Kidney (tissue), 14 donors: ENCODE measurements around the gene HOXD13. TPM values are rescaled to one million over a fixed set of nuclear protein-coding genes. Genes with fewer than 3 reads are reported as not detected.

ENCODE experiments used
- DNase-seq, 5 donors: peaks; one replicate each; pipeline ENCODE4 v3.0.0-alpha.2; 2013 to 2020
- FAIRE-seq: peaks from 2 replicates; lab custom pipeline; 2012; peaks lifted over from hg19 to GRCh38; lab: Jason Lieb, UNC
- H3K27ac ChIP-seq, 2 donors: one replicate each; pipeline ENCODE4 v1.7.0; 2013; ENCODE audit warnings: low read depth in 2 of 2, low read length in 2 of 2, inconsistent platforms in 1 of 2
- H3K27me3 ChIP-seq: one replicate; pipeline ENCODE4 v1.7.1; 2013; ENCODE audit warnings: low read length, inconsistent platforms; ENCODE audit not compliant: control insufficient read depth, insufficient read depth
- H3K36me3 ChIP-seq, 3 donors: one replicate each; pipeline versions ENCODE4 v1.7.0 to v1.7.1; 2013; ENCODE audit warnings: low read length in 3 of 3, control low read depth in 1 of 3, inconsistent platforms in 1 of 3; ENCODE audit not compliant: insufficient read depth in 3 of 3, control insufficient read depth in 2 of 3
- H3K4me1 ChIP-seq, 3 donors: one replicate each; pipeline versions ENCODE4 v1.7.0 to v1.7.1; 2013; ENCODE audit warnings: low read length in 3 of 3, inconsistent platforms in 1 of 3, low read depth in 1 of 3; ENCODE audit not compliant: control insufficient read depth in 2 of 3, insufficient read depth in 2 of 3
- H3K4me3 ChIP-seq, 3 donors: one replicate each; pipeline versions ENCODE4 v1.7.0 to v1.8.1; 2013; ENCODE audit warnings: low read length in 3 of 3, control low read depth in 1 of 3, inconsistent platforms in 1 of 3
- H3K9ac ChIP-seq, 3 donors: one replicate each; pipeline versions ENCODE4 v1.7.0 to v1.7.1; 2013; ENCODE audit warnings: low read length in 3 of 3, control low read depth in 1 of 3, inconsistent platforms in 1 of 3
- H3K9me3 ChIP-seq, 3 donors: one replicate each; pipeline versions ENCODE4 v1.7.0 to v1.7.1; 2013; ENCODE audit warnings: low read length in 3 of 3, control low read depth in 1 of 3, inconsistent platforms in 1 of 3; ENCODE audit not compliant: control insufficient read depth in 2 of 3, insufficient read depth in 1 of 3
- CTCF ChIP-seq: IDR thresholded peaks from 3 replicates; pipeline ENCODE4 v1.5.1; 2012; ENCODE audit warnings: mild to moderate bottlenecking, moderate library complexity, borderline replicate concordance; ENCODE audit not compliant: insufficient read depth; ENCODE audit errors: extremely low read depth
- intact Hi-C: fragments of 100-400 bp; cut with DNase I; formaldehyde crosslinking; loops from one replicate; pipeline ENCODE4 v1.11.1; 2022
- polyA plus RNA-seq: library from polyadenylated mRNA; stranded (reverse); fragments of 350-450 nt; fragmentation: Illumina TruSeq; extraction: RNeasy Lipid Tissue Mini Kit (QIAGEN cat#74804); gene quantifications from one replicate; pipeline ENCODE4 v1.2.3, GENCODE V29; 2014; ENCODE audit warnings: low read depth, low replicate concordance; ENCODE audit not compliant: insufficient read depth
- total RNA-seq: library from RNA; stranded (reverse); fragmentation: NEBNext Ultra II Directional; extraction: Animal tissue kit (Norgen Biotek cat#: 25700); gene quantifications from one replicate; pipeline ENCODE4 v1.2.1, GENCODE V29; 2021
- donor health status: control.
- donor health status: control.
- donor health status: control.
- donor health status: control.
- donor health status: control.
- donor health status: DM: yes; HTN: yes; CAD: no.
- donor health status: Normal renal cell carcinoma (clear cell type).

Gene HOXD13
- total and polyA plus RNA-seq, 2 donors from 2014 or later, result not detected

GRCh38 chr2:176117162-176117822, 24.8 kb downstream of the HOXD13 start:
- Histone ChIP-seq H3K4me3 (peak overlapping the region; percentile 62 to 89 (median 69)), H3K27ac (peak overlapping the region; percentile 93 to 94)
- intact Hi-C loops, result no loop called here

GRCh38 chr2:176117823-176118371, 25.4 kb downstream of the HOXD13 start:
- FAIRE-seq (no peak), DNase-seq (peak in 1 of 5 donors; percentile 33)
- Histone ChIP-seq H3K4me1 (peaks cover 0 to 15% (median 2%) of the 10 kb centered on the region in 3 donors), H3K9me3 (no peaks in the 10 kb centered on the region), H3K4me3 (peak overlapping the region; percentile 62 to 89 (median 69)), H3K36me3 (peaks cover 0 to 8% (median 0%) of the 10 kb centered on the region in 3 donors), H3K27ac (peak overlapping the region; percentile 93 to 94), H3K9ac (peak overlapping the region; percentile 59 to 97 (median 62)), H3K27me3 (no peaks in the 10 kb centered on the region)
- no peak for TF ChIP-seq CTCF
- intact Hi-C loops, result no loop called here

More at GRCh38 chr2:176117162-176117822, 24.8 kb downstream of the HOXD13 start:
- DNase-seq (peak in 1 of 5 donors; percentile 76), FAIRE-seq (no peak)
- no peak for TF ChIP-seq CTCF
- no peaks in the 10 kb centered on the region for H3K9me3 ChIP-seq
- peaks cover 0 to 15% (median 2%) of the 10 kb centered on the region in 3 donors for H3K4me1 ChIP-seq
- no peaks in the 10 kb centered on the region for H3K27me3 ChIP-seq
- peaks cover 0 to 8% (median 0%) of the 10 kb centered on the region in 3 donors for H3K36me3 ChIP-seq
- H3K9ac ChIP-seq, result peak overlapping the region; percentile 9 to 97 (median 59)

- peak; percentile 90 to 97 (median 91) for DNase-seq
- Histone ChIP-seq H3K36me3 (peaks cover 0 to 8% (median 0%) of the 10 kb centered on the region in 3 donors), H3K9ac (peak overlapping the region; percentile 59 to 97 (median 62)), H3K4me1 (peaks cover 0 to 15% (median 2%) of the 10 kb centered on the region in 3 donors), H3K9me3 (no peaks in the 10 kb centered on the region), H3K4me3 (peak overlapping the region; percentile 62 to 89 (median 69)), H3K27ac (peak overlapping the region; percentile 93 to 94), H3K27me3 (no peaks in the 10 kb centered on the region)
- intact Hi-C loops, result no loop called here
- peak; percentile 56 for TF ChIP-seq CTCF
- no peak for FAIRE-seq
These were observed 26.2 kb downstream of the HOXD13 start for GRCh38 chr2:176118601-176119339.
